SK-N-SH treated with all-trans-retinoic acid at 6 μM for 48 hours (cell line): ENCODE measurements around the gene ADPRS.

Experiments used
- ATAC-seq: fragments of 200-7000 bp; cut with Tn5 transposase; 3 replicates; pipeline ENCODE4 v1.9.1; 2020; ENCODE audit warnings: mild to moderate bottlenecking, moderate library complexity
- ARNTL ChIP-seq: fragments of 450-650 bp; formaldehyde crosslinking; IDR thresholded peaks from 2 replicates; pipeline ENCODE4 v1.5.0; 2020; ENCODE audit warnings: low read depth, mild to moderate bottlenecking, moderate library complexity, borderline replicate concordance
- BACH2 ChIP-seq: fragments of 250-450 bp; sonication (Bioruptor Pico); IDR thresholded peaks from 2 replicates; pipeline ENCODE4 v1.9.0; 2021; ENCODE audit warnings: mild to moderate bottlenecking, borderline replicate concordance
- ESRRG ChIP-seq: fragments of 250-450 bp; sonication (Bioruptor Pico); IDR thresholded peaks from 2 replicates; pipeline ENCODE4 v1.6.1; 2021; ENCODE audit warnings: mild to moderate bottlenecking
- GLIS3 ChIP-seq: fragments of 250-450 bp; sonication (Bioruptor Pico); IDR thresholded peaks from 2 replicates; pipeline ENCODE4 v1.5.0; 2020; ENCODE audit warnings: mild to moderate bottlenecking, moderate library complexity
- ISL1 ChIP-seq: fragments of 250-450 bp; sonication (Bioruptor Pico); IDR thresholded peaks from 2 replicates; pipeline ENCODE4 v2.1.2; 2022; ENCODE audit warnings: mild to moderate bottlenecking, moderate library complexity
- OSR1 ChIP-seq: fragments of 250-450 bp; sonication (Bioruptor Pico); IDR thresholded peaks from 2 replicates; pipeline ENCODE4 v1.8.0; 2022; ENCODE audit warnings: moderate library complexity, mild to moderate bottlenecking, inconsistent platforms
- PPARA ChIP-seq: fragments of 250-450 bp; sonication (Bioruptor Pico); IDR thresholded peaks from 2 replicates; pipeline ENCODE4 v1.5.0; 2020; ENCODE audit warnings: mild to moderate bottlenecking, borderline replicate concordance
- RARB ChIP-seq: fragments of 250-450 bp; sonication (Bioruptor Pico); IDR thresholded peaks from 2 replicates; pipeline ENCODE4 v1.8.0; 2021; ENCODE audit warnings: mild to moderate bottlenecking, moderate library complexity
- SNAI2 ChIP-seq: fragments of 250-450 bp; sonication (Bioruptor Pico); IDR thresholded peaks from 2 replicates; pipeline ENCODE4 v1.5.0; 2020; ENCODE audit warnings: mild to moderate bottlenecking, moderate library complexity
- TCF4 ChIP-seq: fragments of 250-450 bp; sonication (Bioruptor Pico); IDR thresholded peaks from 2 replicates; pipeline ENCODE4 v1.8.0; 2021; ENCODE audit warnings: mild to moderate bottlenecking, moderate library complexity, borderline replicate concordance
- TOX ChIP-seq: fragments of 250-450 bp; sonication (Bioruptor Pico); IDR thresholded peaks from 2 replicates; pipeline ENCODE4 v1.8.0; 2021; ENCODE audit warnings: mild to moderate bottlenecking, moderate library complexity, borderline replicate concordance
- ZC3H10 ChIP-seq: fragments of 250-450 bp; sonication (Bioruptor Pico); IDR thresholded peaks from 2 replicates; pipeline ENCODE4 v1.5.1; 2021; ENCODE audit warnings: mild to moderate bottlenecking, moderate library complexity
- ZFP3 ChIP-seq: fragments of 250-450 bp; sonication (Bioruptor Pico); IDR thresholded peaks from 2 replicates; pipeline ENCODE4 v1.5.0; 2020; ENCODE audit warnings: mild to moderate bottlenecking, moderate library complexity
- ZFP30 ChIP-seq: fragments of 450-650 bp; formaldehyde crosslinking; IDR thresholded peaks from 2 replicates; pipeline ENCODE4 v1.5.0; 2022; ENCODE audit warnings: mild to moderate bottlenecking, moderate library complexity
- ZNF565 ChIP-seq: fragments of 450-650 bp; formaldehyde crosslinking; conservative IDR thresholded peaks from 2 replicates; pipeline ENCODE4 v1.5.0; 2020; ENCODE audit warnings: low read depth, mild to moderate bottlenecking, moderate library complexity
- ZNF70 ChIP-seq: fragments of 450-650 bp; formaldehyde crosslinking; IDR thresholded peaks from 2 replicates; pipeline ENCODE4 v1.5.0; 2020; ENCODE audit warnings: mild to moderate bottlenecking, moderate library complexity
- ZNF8 ChIP-seq: fragments of 450-650 bp; formaldehyde crosslinking; IDR thresholded peaks from 2 replicates; pipeline ENCODE4 v1.5.0; 2020; ENCODE audit warnings: mild to moderate bottlenecking, moderate library complexity
- TF ChIP-seq, protein P1 (sequence below): fragments of 250-450 bp; sonication (Bioruptor Pico); IDR thresholded peaks from 2 replicates; pipeline ENCODE4 v1.5.1; 2021; ENCODE audit warnings: mild to moderate bottlenecking, moderate library complexity
- TF ChIP-seq, protein P2 (sequence below): fragments of 250-450 bp; sonication (Bioruptor Pico); IDR thresholded peaks from 2 replicates; pipeline ENCODE4 v1.8.0; 2021; ENCODE audit warnings: low read depth, mild to moderate bottlenecking, moderate library complexity, borderline replicate concordance
- TF ChIP-seq, protein P3 (sequence below): fragments of 250-450 bp; sonication (Bioruptor Pico); IDR thresholded peaks from 2 replicates; pipeline ENCODE4 v1.5.0; 2020; ENCODE audit warnings: mild to moderate bottlenecking, moderate library complexity
- TF ChIP-seq, protein P4 (sequence below): fragments of 250-450 bp; sonication (Bioruptor Pico); IDR thresholded peaks from 2 replicates; pipeline ENCODE4 v1.5.1; 2020; ENCODE audit warnings: low read depth, mild to moderate bottlenecking, moderate library complexity

ADPRS gene

DNA sequence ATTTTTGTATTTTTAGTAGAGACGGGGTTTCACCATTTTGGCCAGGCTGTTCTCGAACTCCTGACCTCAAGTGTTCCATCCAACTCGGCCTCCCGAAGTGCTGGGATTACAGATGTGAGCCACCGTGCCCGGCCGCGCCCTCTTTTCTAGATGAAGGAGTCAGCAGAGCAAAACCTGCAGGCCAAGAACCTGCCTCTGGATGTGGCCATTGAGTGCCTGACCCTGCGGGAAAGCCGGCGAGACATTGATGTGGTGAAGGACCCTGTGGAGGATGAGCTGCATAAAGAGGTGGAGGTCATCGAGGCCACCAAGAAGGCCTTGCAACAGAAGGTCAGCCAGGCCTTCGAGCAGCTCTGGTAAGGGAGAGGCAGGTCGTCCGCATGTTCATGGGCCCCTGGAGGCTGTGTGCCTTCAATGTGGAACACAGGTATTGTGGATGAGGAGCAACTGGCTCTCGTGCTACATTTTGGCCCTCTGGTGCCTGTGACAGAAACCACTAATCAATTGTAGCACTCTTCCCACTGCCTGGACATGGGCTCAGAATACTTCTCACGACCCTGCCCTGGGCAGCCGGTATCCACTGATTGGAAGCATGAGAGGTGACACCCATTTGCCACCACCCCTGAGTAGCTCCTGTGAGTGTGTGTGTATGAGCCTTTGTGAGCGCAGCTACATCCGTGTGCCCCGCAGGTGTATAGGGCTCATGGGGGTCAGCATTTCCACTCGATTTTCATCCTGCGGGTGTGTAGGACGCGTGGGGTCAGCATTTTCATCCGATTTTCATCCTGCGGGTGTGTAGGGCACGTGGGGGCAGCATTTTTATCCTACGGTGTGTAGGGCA is 2.8 kb upstream of the ADPRS start:
- TF ChIP-seq ESRRG (no peak), ISL1 (CRISPR knock-in tag) (no peak), GLIS3 (CRISPR knock-in tag) (no peak), TCF4 (CRISPR knock-in tag) (no peak), SNAI2 (CRISPR knock-in tag) (no peak), ZC3H10 (CRISPR knock-in tag) (no peak), RARB (CRISPR knock-in tag) (no peak), PPARA (no peak), ZNF8 (CRISPR knock-in tag) (no peak), ZNF565 (no peak), ZNF70 (CRISPR knock-in tag) (no peak), ZFP30 (CRISPR knock-in tag) (no peak), ZFP3 (CRISPR knock-in tag) (no peak), BACH2 (no peak), OSR1 (CRISPR knock-in tag) (no peak)
- TF ChIP-seq, protein P1, sequence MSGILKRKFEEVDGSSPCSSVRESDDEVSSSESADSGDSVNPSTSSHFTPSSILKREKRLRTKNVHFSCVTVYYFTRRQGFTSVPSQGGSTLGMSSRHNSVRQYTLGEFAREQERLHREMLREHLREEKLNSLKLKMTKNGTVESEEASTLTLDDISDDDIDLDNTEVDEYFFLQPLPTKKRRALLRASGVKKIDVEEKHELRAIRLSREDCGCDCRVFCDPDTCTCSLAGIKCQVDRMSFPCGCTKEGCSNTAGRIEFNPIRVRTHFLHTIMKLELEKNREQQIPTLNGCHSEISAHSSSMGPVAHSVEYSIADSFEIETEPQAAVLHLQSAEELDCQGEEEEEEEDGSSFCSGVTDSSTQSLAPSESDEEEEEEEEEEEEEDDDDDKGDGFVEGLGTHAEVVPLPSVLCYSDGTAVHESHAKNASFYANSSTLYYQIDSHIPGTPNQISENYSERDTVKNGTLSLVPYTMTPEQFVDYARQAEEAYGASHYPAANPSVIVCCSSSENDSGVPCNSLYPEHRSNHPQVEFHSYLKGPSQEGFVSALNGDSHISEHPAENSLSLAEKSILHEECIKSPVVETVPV (CRISPR knock-in tag) = no peak
- TF ChIP-seq, protein P2, sequence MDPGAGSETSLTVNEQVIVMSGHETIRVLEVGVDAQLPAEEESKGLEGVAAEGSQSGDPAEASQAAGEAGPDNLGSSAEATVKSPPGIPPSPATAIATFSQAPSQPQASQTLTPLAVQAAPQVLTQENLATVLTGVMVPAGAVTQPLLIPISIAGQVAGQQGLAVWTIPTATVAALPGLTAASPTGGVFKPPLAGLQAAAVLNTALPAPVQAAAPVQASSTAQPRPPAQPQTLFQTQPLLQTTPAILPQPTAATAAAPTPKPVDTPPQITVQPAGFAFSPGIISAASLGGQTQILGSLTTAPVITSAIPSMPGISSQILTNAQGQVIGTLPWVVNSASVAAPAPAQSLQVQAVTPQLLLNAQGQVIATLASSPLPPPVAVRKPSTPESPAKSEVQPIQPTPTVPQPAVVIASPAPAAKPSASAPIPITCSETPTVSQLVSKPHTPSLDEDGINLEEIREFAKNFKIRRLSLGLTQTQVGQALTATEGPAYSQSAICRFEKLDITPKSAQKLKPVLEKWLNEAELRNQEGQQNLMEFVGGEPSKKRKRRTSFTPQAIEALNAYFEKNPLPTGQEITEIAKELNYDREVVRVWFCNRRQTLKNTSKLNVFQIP (CRISPR knock-in tag) = no peak
- TF ChIP-seq, protein P3, sequence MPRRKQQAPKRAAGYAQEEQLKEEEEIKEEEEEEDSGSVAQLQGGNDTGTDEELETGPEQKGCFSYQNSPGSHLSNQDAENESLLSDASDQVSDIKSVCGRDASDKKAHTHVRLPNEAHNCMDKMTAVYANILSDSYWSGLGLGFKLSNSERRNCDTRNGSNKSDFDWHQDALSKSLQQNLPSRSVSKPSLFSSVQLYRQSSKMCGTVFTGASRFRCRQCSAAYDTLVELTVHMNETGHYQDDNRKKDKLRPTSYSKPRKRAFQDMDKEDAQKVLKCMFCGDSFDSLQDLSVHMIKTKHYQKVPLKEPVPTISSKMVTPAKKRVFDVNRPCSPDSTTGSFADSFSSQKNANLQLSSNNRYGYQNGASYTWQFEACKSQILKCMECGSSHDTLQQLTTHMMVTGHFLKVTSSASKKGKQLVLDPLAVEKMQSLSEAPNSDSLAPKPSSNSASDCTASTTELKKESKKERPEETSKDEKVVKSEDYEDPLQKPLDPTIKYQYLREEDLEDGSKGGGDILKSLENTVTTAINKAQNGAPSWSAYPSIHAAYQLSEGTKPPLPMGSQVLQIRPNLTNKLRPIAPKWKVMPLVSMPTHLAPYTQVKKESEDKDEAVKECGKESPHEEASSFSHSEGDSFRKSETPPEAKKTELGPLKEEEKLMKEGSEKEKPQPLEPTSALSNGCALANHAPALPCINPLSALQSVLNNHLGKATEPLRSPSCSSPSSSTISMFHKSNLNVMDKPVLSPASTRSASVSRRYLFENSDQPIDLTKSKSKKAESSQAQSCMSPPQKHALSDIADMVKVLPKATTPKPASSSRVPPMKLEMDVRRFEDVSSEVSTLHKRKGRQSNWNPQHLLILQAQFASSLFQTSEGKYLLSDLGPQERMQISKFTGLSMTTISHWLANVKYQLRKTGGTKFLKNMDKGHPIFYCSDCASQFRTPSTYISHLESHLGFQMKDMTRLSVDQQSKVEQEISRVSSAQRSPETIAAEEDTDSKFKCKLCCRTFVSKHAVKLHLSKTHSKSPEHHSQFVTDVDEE (CRISPR knock-in tag) = no peak
- TF ChIP-seq, protein P4, sequence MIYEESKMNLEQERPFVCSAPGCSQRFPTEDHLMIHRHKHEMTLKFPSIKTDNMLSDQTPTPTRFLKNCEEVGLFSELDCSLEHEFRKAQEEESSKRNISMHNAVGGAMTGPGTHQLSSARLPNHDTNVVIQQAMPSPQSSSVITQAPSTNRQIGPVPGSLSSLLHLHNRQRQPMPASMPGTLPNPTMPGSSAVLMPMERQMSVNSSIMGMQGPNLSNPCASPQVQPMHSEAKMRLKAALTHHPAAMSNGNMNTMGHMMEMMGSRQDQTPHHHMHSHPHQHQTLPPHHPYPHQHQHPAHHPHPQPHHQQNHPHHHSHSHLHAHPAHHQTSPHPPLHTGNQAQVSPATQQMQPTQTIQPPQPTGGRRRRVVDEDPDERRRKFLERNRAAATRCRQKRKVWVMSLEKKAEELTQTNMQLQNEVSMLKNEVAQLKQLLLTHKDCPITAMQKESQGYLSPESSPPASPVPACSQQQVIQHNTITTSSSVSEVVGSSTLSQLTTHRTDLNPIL (CRISPR knock-in tag) = no peak
- no peak for ATAC-seq

DNA sequence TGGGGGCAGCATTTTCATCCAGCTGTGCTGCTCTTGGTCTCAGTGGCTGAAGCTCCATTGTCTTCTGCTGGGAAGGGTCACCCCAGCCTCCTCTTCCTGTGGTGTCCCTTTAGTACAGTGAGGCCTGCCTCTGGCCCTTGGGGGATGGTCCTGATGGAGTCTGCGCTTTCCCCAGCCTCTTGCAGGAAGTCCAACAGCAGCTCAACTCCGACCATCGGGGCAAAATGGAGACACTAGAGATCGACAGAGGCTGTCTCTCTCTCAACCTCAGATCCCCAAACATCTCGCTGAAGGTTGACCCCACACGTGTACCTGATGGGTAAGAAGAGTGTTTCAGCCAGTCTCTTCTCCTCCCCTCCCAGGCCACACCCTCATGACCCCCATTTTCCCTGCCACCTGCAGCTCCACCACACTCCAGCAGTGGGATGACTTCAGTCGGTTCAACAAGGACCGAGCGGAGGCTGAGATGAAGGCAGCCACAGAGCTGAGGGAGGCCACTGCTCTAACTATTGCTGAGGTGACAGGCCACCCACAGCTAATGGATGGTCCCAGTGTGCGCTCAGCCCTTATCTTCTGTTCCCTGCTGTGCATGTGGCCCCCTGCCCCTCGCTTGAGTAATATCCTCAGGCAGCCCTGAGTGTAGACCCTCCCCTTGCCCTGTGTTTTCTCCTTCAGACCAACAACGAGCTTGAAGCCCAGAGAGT is 2.0 kb upstream of the ADPRS start:
- no peak for ATAC-seq
- TF ChIP-seq ESRRG (no peak), OSR1 (CRISPR knock-in tag) (no peak), TOX (CRISPR knock-in tag) (no peak), ZFP3 (CRISPR knock-in tag) (no peak), ZNF565 (no peak), SNAI2 (CRISPR knock-in tag) (no peak), GLIS3 (CRISPR knock-in tag) (no peak), ARNTL (CRISPR knock-in tag) (no peak)
- TF ChIP-seq, protein P4 (CRISPR knock-in tag) = no peak
